Right atrium auricular region (tissue), 2 donors: ENCODE results near the gene AGAP1. TPM values are rescaled to one million over a fixed set of nuclear protein-coding genes. Genes with fewer than 3 reads are reported as not detected.

ENCODE experiments used
- DNase-seq: peaks from one replicate; pipeline ENCODE4 v3.0.0-alpha.2; 2019; ENCODE audit warnings: low spot score
- H3K27ac ChIP-seq, 2 donors: fragments of 200-600 bp; sonication (generic); 1 replicate in 1 of 2; 2 replicates in 1 of 2; pipeline ENCODE4 v1.5.1; 2016 to 2019
- H3K27me3 ChIP-seq, 2 donors: fragments of 200-600 bp; sonication (generic); one replicate each; pipeline versions ENCODE4 v1.5.1 to v1.6.0; 2017 to 2019
- H3K36me3 ChIP-seq: fragments of 200-600 bp; sonication (generic); one replicate; pipeline ENCODE4 v1.5.1; 2016
- H3K4me1 ChIP-seq, 2 donors: fragments of 200-600 bp; sonication (generic); one replicate each; pipeline versions ENCODE4 v1.5.1 to v1.6.0; 2017 to 2019
- H3K4me3 ChIP-seq, 2 donors: fragments of 200-600 bp; sonication (generic); 1 replicate in 1 of 2; 2 replicates in 1 of 2; pipeline ENCODE4 v1.5.1; 2017 to 2019; ENCODE audit warnings: mild to moderate bottlenecking in 1 of 2, moderate library complexity in 1 of 2
- H3K9me3 ChIP-seq, 2 donors: fragments of 200-600 bp; sonication (generic); one replicate each; pipeline ENCODE4 v1.5.1; 2019
- total RNA-seq, 2 donors: library from RNA; depleted of rRNA; stranded (reverse); fragments of >200 nt; gene quantifications; one replicate each; pipeline ENCODE4 v1.1.0, GENCODE V29; 2016
- TF ChIP-seq, protein P1 (sequence below), 2 donors: fragments of 200-600 bp; sonication (generic); IDR thresholded peaks; one replicate each; pipeline ENCODE4 v1.5.1; 2019; ENCODE audit warnings: antibody characterized with exemption in 2 of 2

Gene AGAP1
- total RNA-seq, 2 donors from 2014 or later, result 11.6 to 17.2 TPM

DNA sequence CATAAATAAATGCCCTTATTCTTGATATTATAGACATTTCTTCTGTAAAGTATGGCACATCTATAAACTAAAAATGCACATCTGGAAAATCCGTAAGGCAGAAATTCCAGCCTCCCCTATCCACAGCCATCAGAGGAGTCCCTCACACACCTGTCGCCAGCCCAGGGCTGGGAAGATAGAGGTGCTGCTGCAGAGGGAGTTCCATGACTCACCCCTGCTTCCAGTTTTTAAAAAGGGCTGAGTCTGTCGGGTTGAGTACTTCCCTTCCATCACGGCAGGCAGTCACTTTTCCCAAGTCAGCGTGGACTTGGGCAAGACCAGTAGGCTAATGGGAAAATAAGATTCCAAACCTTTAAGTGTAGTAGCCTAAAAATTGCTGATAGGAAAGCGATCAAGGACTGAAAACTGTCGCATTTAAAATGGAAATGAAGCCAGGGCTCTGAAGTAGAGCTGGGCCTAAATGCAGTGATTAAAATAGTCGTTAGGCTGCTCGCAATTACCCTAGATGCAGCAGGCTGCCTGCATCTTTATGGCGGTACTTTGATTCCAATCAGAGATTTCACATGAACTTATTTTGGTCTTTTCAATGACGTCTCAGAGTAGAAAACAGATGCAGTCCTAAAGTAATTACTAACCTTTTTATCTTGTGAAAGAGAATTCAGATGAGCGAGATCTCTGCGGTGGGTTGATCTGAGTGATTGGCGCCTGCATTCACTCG is 280.5 kb downstream of the AGAP1 start:
- H3K27me3 ChIP-seq, result no peaks in the 10 kb centered on the region
- no peaks in the 10 kb centered on the region for H3K9me3 ChIP-seq
- no peaks in the 10 kb centered on the region for H3K36me3 ChIP-seq

DNA sequence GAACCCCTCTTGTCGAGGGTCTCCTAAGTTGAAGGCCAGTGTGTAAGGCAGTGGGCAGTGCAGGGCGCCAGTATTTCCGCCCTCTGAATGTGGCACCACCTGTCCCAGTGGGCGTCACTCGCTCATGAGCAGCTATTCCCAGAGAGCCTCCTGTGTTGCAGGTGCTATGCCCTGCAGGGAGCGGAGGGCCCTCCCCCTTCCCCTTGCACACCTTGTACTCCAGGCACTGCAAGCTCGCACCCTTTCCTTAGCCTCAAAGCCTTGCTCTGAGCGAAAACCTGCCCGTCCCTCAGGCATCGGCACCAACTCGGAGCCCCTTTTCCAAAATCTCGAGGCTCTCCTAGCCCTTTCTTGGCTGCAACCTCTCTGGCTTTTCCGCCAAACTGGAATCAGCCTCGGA is 282.7 kb downstream of the AGAP1 start:
- no peaks in the 10 kb centered on the region for H3K27me3 ChIP-seq
- TF ChIP-seq, protein P1, sequence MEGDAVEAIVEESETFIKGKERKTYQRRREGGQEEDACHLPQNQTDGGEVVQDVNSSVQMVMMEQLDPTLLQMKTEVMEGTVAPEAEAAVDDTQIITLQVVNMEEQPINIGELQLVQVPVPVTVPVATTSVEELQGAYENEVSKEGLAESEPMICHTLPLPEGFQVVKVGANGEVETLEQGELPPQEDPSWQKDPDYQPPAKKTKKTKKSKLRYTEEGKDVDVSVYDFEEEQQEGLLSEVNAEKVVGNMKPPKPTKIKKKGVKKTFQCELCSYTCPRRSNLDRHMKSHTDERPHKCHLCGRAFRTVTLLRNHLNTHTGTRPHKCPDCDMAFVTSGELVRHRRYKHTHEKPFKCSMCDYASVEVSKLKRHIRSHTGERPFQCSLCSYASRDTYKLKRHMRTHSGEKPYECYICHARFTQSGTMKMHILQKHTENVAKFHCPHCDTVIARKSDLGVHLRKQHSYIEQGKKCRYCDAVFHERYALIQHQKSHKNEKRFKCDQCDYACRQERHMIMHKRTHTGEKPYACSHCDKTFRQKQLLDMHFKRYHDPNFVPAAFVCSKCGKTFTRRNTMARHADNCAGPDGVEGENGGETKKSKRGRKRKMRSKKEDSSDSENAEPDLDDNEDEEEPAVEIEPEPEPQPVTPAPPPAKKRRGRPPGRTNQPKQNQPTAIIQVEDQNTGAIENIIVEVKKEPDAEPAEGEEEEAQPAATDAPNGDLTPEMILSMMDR (IDR thresholded peaks at IDR 0.05), result no peak
- H3K27ac ChIP-seq, result no peak overlapping the region
- no peaks in the 10 kb centered on the region for H3K9me3 ChIP-seq
- no peak overlapping the region for H3K4me3 ChIP-seq
- H3K4me1 ChIP-seq, result no peaks in the 10 kb centered on the region
- H3K36me3 ChIP-seq, result no peaks in the 10 kb centered on the region
- no peak for DNase-seq

More for the DNA sequence above, 280.5 kb downstream of the AGAP1 start:
- no peak overlapping the region for H3K27ac ChIP-seq
- TF ChIP-seq, protein P1 (IDR thresholded peaks at IDR 0.05), result no peak
- no peak overlapping the region for H3K4me3 ChIP-seq
- H3K4me1 ChIP-seq, result no peaks in the 10 kb centered on the region
- DNase-seq, result no peak

DNA sequence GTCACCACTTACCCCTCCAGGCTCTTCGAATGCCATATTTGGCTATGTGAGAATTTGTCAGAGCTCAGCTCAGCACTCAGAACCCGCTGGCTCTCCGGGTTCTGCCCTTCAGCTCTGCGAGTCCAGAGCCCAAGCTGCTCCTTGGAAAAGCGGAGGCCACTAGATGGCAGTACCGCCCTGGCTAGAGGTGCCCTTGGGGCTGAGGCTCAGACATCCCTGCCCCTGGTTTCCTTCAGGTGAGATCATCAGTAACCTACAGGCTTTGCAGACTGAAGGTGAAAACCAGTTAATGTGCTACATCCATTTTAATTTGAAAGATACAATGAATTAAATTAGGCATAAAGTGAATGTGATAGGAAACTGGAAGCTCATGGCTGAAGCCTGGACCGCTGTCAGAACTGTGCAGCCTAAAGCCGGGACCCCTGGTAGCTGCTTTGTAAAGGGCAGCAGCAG is 285.6 kb downstream of the AGAP1 start:
- no peak overlapping the region for H3K4me3 ChIP-seq
- peak; percentile 67 for DNase-seq

DNA sequence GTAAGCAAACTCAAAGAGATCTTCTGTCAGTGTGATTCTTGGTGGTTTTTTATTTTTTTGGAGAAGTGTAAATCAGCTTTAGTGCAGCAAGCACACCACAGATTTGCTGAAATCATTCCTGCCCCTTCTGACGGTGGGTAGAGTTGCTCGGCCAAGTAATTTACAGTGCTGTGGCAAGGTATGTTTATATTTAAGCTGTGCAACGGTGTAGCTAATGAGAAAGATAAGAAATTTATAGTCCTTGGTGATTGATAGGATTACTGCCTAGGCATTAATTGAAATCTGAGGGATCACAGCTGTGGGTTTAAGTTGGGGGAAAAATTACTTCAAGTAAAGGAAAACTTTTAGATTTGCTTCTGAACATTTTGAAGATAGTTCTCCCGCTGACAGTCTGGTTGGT is 286.6 kb downstream of the AGAP1 start:
- Histone ChIP-seq H3K4me3 (no peak overlapping the region), H3K36me3 (no peaks in the 10 kb centered on the region), H3K27me3 (no peaks in the 10 kb centered on the region), H3K9me3 (no peaks in the 10 kb centered on the region), H3K27ac (no peak overlapping the region), H3K4me1 (no peaks in the 10 kb centered on the region)
- TF ChIP-seq, protein P1 (IDR thresholded peaks at IDR 0.05), result no peak
- DNase-seq, result no peak

More for the DNA sequence above, 285.6 kb downstream of the AGAP1 start:
- Histone ChIP-seq H3K4me1 (no peaks in the 10 kb centered on the region), H3K9me3 (no peaks in the 10 kb centered on the region), H3K36me3 (no peaks in the 10 kb centered on the region), H3K27ac (no peak overlapping the region), H3K27me3 (no peaks in the 10 kb centered on the region)
- TF ChIP-seq, protein P1 (IDR thresholded peaks at IDR 0.05), result peak; percentile 59 to 84

DNA sequence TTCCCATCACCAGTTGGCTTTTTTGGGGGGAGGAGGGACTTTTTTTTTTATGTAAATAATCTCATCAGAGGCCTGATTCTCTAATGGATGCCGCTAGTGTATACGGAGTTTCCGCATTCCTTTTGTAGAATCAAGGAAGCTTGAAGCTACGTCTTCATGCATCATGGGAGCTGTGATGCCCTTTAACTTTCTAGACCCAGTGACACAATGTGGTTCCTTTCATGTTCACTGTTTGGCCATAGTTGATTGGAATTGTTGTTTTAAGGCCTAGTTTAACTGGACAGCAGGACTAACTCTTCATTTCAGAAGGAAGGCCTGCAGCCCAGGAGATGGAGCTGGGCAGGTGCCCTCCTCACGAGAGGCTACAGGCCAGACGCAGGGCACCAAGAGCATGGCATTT is 287.9 kb downstream of the AGAP1 start:
- DNase-seq, result no peak
- no peaks in the 10 kb centered on the region for H3K4me1 ChIP-seq
- H3K9me3 ChIP-seq, result no peaks in the 10 kb centered on the region
- TF ChIP-seq, protein P1 (IDR thresholded peaks at IDR 0.05), result no peak
- H3K27me3 ChIP-seq, result no peaks in the 10 kb centered on the region
- H3K27ac ChIP-seq, result no peak overlapping the region
- no peaks in the 10 kb centered on the region for H3K36me3 ChIP-seq
- H3K4me3 ChIP-seq, result no peak overlapping the region

DNA sequence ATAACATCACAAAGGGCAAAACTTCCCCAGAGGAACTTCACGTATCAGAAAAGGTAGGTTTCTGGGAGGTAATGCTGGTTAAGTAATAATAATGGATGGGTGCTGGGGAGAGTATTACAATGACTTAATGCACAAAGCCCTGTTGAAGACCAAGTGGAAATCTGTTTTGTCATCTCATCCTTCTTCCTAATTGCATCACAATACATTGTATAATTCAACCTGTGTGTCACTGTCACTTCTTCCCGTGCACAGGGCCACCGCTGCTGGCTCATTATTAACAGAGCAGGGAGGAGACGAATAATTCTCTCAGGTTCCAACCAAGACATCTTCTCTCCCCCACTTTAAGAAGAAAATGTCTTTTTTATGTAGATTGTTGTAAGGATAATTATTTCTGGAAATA is 290.9 kb downstream of the AGAP1 start:
- TF ChIP-seq, protein P1 (IDR thresholded peaks at IDR 0.05), result no peak

More for the DNA sequence above, 290.9 kb downstream of the AGAP1 start:
- no peaks in the 10 kb centered on the region for H3K4me1 ChIP-seq
- H3K27me3 ChIP-seq, result no peaks in the 10 kb centered on the region
- no peaks in the 10 kb centered on the region for H3K9me3 ChIP-seq
- no peaks in the 10 kb centered on the region for H3K36me3 ChIP-seq
- H3K27ac ChIP-seq, result no peak overlapping the region
- H3K4me3 ChIP-seq, result no peak overlapping the region
- DNase-seq, result no peak
